ENCODE data around the gene ADAMTSL5.

DNA sequence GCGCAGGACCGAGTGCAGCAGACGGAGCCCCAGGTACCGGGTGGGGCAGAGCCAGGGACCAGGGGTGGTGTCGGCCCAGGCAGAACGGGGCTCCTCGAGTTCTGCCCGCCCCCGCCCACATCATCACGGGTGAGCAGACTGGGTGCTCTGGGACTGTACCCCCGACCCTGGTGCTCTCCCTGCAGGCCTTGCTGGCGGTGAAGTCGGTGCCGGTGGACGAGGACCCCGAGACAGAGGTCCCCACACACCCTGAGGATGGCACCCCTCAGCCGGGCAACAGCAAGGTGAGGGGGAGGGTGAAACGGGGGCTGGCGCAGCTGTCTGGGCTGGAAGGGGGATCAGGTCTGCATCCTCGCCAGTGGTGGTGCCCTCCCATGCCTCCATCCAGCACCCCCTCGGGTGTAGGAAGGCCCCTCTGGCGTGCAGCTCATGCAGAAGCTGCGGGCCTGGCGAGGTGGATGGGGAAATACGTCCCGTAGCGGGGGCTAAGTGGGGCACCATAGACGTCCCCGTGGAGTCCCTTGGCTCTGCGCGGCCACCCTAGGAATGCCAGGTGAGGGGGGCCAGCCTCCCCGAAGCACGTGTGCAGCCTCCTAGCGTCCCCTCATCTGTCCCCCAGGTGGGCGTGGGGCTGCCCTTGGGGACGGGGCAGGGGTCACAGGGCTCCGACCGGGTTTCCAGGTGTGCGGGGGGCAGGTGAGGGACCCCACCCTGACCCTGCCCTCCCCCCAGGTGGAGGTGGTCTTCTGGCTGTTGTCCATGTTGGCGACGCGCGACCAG, 56.5 kb downstream of the ADAMTSL5 start:
- TF ChIP-seq EP300 (IDR thresholded peaks at IDR 0.05) (no peak), POLR2AphosphoS5 (IDR thresholded peaks at IDR 0.05) (no peak), POLR2A (IDR thresholded peaks at IDR 0.05) (no peak)
- TF ChIP-seq, protein P1, sequence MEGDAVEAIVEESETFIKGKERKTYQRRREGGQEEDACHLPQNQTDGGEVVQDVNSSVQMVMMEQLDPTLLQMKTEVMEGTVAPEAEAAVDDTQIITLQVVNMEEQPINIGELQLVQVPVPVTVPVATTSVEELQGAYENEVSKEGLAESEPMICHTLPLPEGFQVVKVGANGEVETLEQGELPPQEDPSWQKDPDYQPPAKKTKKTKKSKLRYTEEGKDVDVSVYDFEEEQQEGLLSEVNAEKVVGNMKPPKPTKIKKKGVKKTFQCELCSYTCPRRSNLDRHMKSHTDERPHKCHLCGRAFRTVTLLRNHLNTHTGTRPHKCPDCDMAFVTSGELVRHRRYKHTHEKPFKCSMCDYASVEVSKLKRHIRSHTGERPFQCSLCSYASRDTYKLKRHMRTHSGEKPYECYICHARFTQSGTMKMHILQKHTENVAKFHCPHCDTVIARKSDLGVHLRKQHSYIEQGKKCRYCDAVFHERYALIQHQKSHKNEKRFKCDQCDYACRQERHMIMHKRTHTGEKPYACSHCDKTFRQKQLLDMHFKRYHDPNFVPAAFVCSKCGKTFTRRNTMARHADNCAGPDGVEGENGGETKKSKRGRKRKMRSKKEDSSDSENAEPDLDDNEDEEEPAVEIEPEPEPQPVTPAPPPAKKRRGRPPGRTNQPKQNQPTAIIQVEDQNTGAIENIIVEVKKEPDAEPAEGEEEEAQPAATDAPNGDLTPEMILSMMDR (IDR thresholded peaks at IDR 0.05) = no peak

Data from gastroesophageal sphincter (tissue), 3 donors.